Panc1 (cell line): ENCODE data around the gene ARL14EPL. TPM values are rescaled to one million over a fixed set of nuclear protein-coding genes. Genes with fewer than 3 reads are reported as not detected.

Source experiments
- ATAC-seq: fragments of 200-7000 bp; cut with Tn5 transposase; 2 replicates; pipeline ENCODE4 v1.9.1; 2020; ENCODE audit warnings: mild to moderate bottlenecking, moderate library complexity
- BruUV-seq: library from RNA; stranded (reverse); fragments of 400-500 nt; replicated peaks from 2 replicates; lab custom pipeline; 2021; lab: Mats Ljungman, UMichigan
- CTCF ChIA-PET: fragments of 300-600 bp; sonication (Branson Sonifier 250); formaldehyde crosslinking; loops from one replicate; lab custom pipeline; 2022; ENCODE audit warnings: antibody characterized with exemption; lab: Charles Lee
- POLR2A ChIA-PET: fragments of 300-600 bp; sonication (Branson Sonifier 250); formaldehyde crosslinking; loops from one replicate; lab custom pipeline; 2022; ENCODE audit warnings: antibody characterized with exemption; lab: Charles Lee
- DNase-seq: peaks from one replicate; pipeline ENCODE4 v3.0.0-alpha.2; 2010; ENCODE audit warnings: low read depth, low spot score
- H3K27ac ChIP-seq: 2 replicates; pipeline ENCODE4 v1.5.1; 2011; ENCODE audit warnings: mild to moderate bottlenecking, low read length, inconsistent platforms
- H3K27me3 ChIP-seq: fragments of 200-500 bp; sonication (Bioruptor generic); 2 replicates; pipeline ENCODE4 v1.6.0; 2014; ENCODE audit warnings: low read length, inconsistent platforms; ENCODE audit not compliant: control insufficient read depth, insufficient read depth
- H3K36me3 ChIP-seq: fragments of 200-500 bp; sonication (Bioruptor generic); 2 replicates; pipeline ENCODE4 v1.5.1; 2014; ENCODE audit warnings: inconsistent platforms, mild to moderate bottlenecking, low read length, moderate library complexity; ENCODE audit not compliant: control insufficient read depth, insufficient read depth
- H3K4me1 ChIP-seq: 2 replicates; pipeline ENCODE4 v1.5.1; 2011; ENCODE audit warnings: inconsistent platforms, mild to moderate bottlenecking, low read length, moderate library complexity; ENCODE audit not compliant: control insufficient read depth, insufficient read depth
- H3K4me3 ChIP-seq, 2 experiments: 2 replicates each; pipeline ENCODE4 v1.5.1; 2011 to 2012; ENCODE audit warnings: low read depth in 2 of 2, low read length in 2 of 2, mild to moderate bottlenecking in 2 of 2, inconsistent platforms in 1 of 2, moderate library complexity in 1 of 2
- H3K9me3 ChIP-seq: fragments of 200-500 bp; sonication (Bioruptor generic); 2 replicates; pipeline ENCODE4 v1.5.1; 2014; ENCODE audit warnings: low read depth, mild to moderate bottlenecking, inconsistent platforms, low read length, moderate library complexity; ENCODE audit not compliant: control insufficient read depth, insufficient read depth
- POLR2AphosphoS5 ChIP-seq: IDR thresholded peaks from 2 replicates; pipeline ENCODE4 v1.6.1; 2012; ENCODE audit warnings: mild to moderate bottlenecking, low read depth, low read length, moderate library complexity
- SIN3A ChIP-seq: IDR thresholded peaks from 2 replicates; pipeline ENCODE4 v1.6.1; 2012; ENCODE audit warnings: low read depth, mild to moderate bottlenecking, low read length, moderate library complexity, borderline replicate concordance; ENCODE audit not compliant: insufficient read depth
- TCF7L2 ChIP-seq: IDR thresholded peaks from 2 replicates; pipeline ENCODE4 v1.6.1; 2011; ENCODE audit warnings: mild to moderate bottlenecking, low read depth, low read length, inconsistent platforms
- in situ Hi-C: cut with HindIII; loops from 2 replicates; pipeline ENCODE4 v1.10.0; 2016; ENCODE audit warnings: low sequenced_read_pairs, low pct_unique_long_range_greater_than_20kb
- intact Hi-C: fragments of 100-400 bp; cut with micrococcal nuclease; formaldehyde crosslinking; loops from one replicate; pipeline ENCODE4 v1.10.0; 2022; ENCODE audit not compliant: unreplicated experiment
- total RNA-seq: library from RNA; stranded (reverse); gene quantifications from one replicate; pipeline ENCODE4 v1.2.1, GENCODE V29; 2021; ENCODE audit not compliant: unreplicated experiment
- TF ChIP-seq, protein P1 (sequence below), 2 experiments: IDR thresholded peaks; 2 replicates each; pipeline ENCODE4 v1.6.1; 2011 to 2012; ENCODE audit warnings: low read depth in 2 of 2, control low read depth in 1 of 2, low read length in 1 of 2, mild to moderate bottlenecking in 1 of 2, moderate library complexity in 1 of 2; ENCODE audit not compliant: insufficient read depth in 1 of 2
- TF ChIP-seq, protein P2 (sequence below): fragments of 450-650 bp; IDR thresholded peaks from 2 replicates; pipeline ENCODE4 v1.5.1; 2017; ENCODE audit warnings: mild to moderate bottlenecking

ARL14EPL gene
- total RNA-seq, 1 experiment from 2014 or later = not detected

DNA sequence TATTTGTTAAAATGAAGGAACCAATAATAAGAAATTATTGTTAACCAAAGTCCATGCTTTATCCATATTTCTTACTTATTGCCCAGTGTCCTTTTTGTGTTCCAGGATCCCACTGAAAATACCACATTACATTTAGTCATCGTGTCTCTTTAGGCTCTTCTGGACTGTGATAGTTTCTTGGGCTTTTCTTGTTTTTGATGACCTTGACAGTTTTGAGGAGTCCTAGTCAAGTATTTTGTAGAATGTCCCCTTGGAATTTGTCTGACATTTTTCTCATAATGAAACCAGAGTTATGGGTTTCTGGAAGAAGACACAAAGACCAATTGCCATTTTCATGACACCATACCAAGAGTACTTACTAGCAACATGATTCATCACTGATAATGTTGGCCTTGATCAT is 38.9 kb downstream of the ARL14EPL start:
- no TSS peak for BruUV-seq

GRCh38 chr5:116075191-116075831 is 43.0 kb downstream of the ARL14EPL start:
- POLR2A ChIA-PET = no interaction called here
- in situ Hi-C loops = no loop called here
- H3K27me3 ChIP-seq = no peaks in the 10 kb centered on the region; the same call in 1 of the 2 replicates
- no TSS peak for BruUV-seq
- no peak overlapping the region for H3K4me3 ChIP-seq
- no peaks in the 10 kb centered on the region for H3K4me1 ChIP-seq
- H3K27ac ChIP-seq = no peak overlapping the region
- CTCF ChIA-PET = interaction anchor here (0.6 kb wide), 1 partner anchor 10 kb away, joined by 5 read pairs; no protein-coding TSS in a partner anchor
- H3K9me3 ChIP-seq = no peaks in the 10 kb centered on the region
- intact Hi-C loops = no loop called here
- H3K36me3 ChIP-seq = no peaks in the 10 kb centered on the region
- DNase-seq (no peak), ATAC-seq (no peak)
- TF ChIP-seq TCF7L2 = no peak
- TF ChIP-seq SIN3A = no peak
- no peak for TF ChIP-seq POLR2AphosphoS5
- TF ChIP-seq, protein P1, sequence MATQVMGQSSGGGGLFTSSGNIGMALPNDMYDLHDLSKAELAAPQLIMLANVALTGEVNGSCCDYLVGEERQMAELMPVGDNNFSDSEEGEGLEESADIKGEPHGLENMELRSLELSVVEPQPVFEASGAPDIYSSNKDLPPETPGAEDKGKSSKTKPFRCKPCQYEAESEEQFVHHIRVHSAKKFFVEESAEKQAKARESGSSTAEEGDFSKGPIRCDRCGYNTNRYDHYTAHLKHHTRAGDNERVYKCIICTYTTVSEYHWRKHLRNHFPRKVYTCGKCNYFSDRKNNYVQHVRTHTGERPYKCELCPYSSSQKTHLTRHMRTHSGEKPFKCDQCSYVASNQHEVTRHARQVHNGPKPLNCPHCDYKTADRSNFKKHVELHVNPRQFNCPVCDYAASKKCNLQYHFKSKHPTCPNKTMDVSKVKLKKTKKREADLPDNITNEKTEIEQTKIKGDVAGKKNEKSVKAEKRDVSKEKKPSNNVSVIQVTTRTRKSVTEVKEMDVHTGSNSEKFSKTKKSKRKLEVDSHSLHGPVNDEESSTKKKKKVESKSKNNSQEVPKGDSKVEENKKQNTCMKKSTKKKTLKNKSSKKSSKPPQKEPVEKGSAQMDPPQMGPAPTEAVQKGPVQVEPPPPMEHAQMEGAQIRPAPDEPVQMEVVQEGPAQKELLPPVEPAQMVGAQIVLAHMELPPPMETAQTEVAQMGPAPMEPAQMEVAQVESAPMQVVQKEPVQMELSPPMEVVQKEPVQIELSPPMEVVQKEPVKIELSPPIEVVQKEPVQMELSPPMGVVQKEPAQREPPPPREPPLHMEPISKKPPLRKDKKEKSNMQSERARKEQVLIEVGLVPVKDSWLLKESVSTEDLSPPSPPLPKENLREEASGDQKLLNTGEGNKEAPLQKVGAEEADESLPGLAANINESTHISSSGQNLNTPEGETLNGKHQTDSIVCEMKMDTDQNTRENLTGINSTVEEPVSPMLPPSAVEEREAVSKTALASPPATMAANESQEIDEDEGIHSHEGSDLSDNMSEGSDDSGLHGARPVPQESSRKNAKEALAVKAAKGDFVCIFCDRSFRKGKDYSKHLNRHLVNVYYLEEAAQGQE (IDR thresholded peaks at IDR 0.05; ENCODE audit: insufficient read depth in 1 of 2, low read depth in 2 of 2, low read length in 1 of 2) = no peak
- TF ChIP-seq, protein P2, sequence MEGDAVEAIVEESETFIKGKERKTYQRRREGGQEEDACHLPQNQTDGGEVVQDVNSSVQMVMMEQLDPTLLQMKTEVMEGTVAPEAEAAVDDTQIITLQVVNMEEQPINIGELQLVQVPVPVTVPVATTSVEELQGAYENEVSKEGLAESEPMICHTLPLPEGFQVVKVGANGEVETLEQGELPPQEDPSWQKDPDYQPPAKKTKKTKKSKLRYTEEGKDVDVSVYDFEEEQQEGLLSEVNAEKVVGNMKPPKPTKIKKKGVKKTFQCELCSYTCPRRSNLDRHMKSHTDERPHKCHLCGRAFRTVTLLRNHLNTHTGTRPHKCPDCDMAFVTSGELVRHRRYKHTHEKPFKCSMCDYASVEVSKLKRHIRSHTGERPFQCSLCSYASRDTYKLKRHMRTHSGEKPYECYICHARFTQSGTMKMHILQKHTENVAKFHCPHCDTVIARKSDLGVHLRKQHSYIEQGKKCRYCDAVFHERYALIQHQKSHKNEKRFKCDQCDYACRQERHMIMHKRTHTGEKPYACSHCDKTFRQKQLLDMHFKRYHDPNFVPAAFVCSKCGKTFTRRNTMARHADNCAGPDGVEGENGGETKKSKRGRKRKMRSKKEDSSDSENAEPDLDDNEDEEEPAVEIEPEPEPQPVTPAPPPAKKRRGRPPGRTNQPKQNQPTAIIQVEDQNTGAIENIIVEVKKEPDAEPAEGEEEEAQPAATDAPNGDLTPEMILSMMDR = no peak

More for the DNA sequence above, 38.9 kb downstream of the ARL14EPL start:
- H3K36me3 ChIP-seq = no peaks in the 10 kb centered on the region
- intact Hi-C loops = no loop called here
- no peak overlapping the region for H3K4me3 ChIP-seq
- ChIA-PET POLR2A (no interaction called here), CTCF (no interaction called here)
- in situ Hi-C loops = no loop called here
- DNase-seq = no peak
- H3K27me3 ChIP-seq = peaks cover 2% of the 10 kb centered on the region; the same call in 1 of the 2 replicates
- H3K9me3 ChIP-seq = no peaks in the 10 kb centered on the region
- H3K27ac ChIP-seq = no peak overlapping the region
- TF ChIP-seq SIN3A (no peak), POLR2AphosphoS5 (no peak), TCF7L2 (no peak)
- TF ChIP-seq, protein P2 = no peak
- TF ChIP-seq, protein P1 (IDR thresholded peaks at IDR 0.05; ENCODE audit: insufficient read depth in 1 of 2, low read depth in 2 of 2, low read length in 1 of 2) = no peak
- ATAC-seq = no peak
- no peaks in the 10 kb centered on the region for H3K4me1 ChIP-seq
